ENCODE data around the gene SLC10A3. TPM values are rescaled to one million over a fixed set of nuclear protein-coding genes. Genes with fewer than 3 reads are reported as not detected.
A peak's percentile ranks its signal among the peaks of the same experiment; 100 is the strongest.

The SLC10A3 gene
- total and polyA plus RNA-seq, 4 experiments from 2014 or later: 22.5 to 62.3 (median 42.6) TPM

DNA sequence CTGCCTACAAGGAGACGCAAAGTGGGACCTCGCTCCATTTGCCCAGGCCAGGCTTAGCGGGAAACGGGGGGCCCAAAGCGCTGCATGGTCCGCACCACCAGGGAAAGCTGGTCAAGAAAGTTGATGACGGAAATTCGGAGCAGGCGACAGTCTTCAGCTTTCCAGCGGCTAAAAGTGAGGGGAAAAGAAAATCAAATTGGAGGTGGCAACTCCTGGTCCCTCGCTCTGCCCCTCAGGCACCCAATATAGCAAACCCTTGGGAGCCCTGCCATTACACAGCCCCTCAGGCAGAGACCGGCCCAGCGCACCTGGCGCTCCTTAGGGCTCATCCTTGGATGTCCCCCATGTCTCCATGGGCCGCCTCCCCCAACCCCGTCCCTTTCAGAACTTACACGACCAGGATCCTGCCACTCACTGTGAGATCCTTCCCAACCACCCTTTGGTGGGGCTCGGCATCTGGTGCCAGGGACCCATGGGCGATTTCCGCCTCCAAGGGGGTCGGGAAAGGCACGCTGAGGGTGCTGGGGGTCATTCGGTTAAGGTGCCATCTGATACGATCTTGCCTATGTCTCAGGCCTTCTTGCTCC is 12.4 kb downstream of the SLC10A3 start:
- ChIA-PET POLR2A (ENCODE audit: partially characterized antibody) (interaction anchor here (0.8 to 3.9 kb wide), 13 partner anchors 8 to 109 kb away, joined by 3 to 29 read pairs (median 4); partner anchors contain the start of genes ATP6AP1, IKBKG, PLXNA3 and RPL10), CTCF (ENCODE audit: partially characterized antibody) (no interaction called here)
- Histone ChIP-seq H3K27ac (ENCODE audit: low read depth, low read length) (peak overlapping the region; percentile 76), H3K36me3 (ENCODE audit: insufficient read depth, low read length) (no peaks in the 10 kb centered on the region), H3K4me1 (ENCODE audit: insufficient read depth, low read length) (peaks cover 20% of the 10 kb centered on the region), H3K27me3 (ENCODE audit: insufficient read depth, low read length) (no peaks in the 10 kb centered on the region), H3K9me3 (ENCODE audit: control insufficient read depth in 1 of 2, low read length in 2 of 2) (no peaks in the 10 kb centered on the region), H3K4me3 (ENCODE audit: low read length in 2 of 2) (peak overlapping the region in 1 of 2 donors; percentile 55)
- Mint-ChIP-seq H3K4me1 (peaks cover 5 to 23% (median 10%) of the 10 kb centered on the region in 4 donors), H3K27me3 (no peaks in the 10 kb centered on the region), H3K9me3 (no peaks in the 10 kb centered on the region), H3K4me3 (peak overlapping the region; percentile 76 to 87 (median 83)), H3K36me3 (peaks cover 0 to 7% of the 10 kb centered on the region in 2 donors), H3K27ac (peak overlapping the region; percentile 82 to 91 (median 88))
- intact Hi-C loops (cut with micrococcal nuclease): loop anchor here (2.0 to 10.0 kb wide), 3 partner anchors 21 to 63 kb away; partner anchors contain the start of genes FAM50A and TAFAZZIN
- no peak for DNase-seq

DNA sequence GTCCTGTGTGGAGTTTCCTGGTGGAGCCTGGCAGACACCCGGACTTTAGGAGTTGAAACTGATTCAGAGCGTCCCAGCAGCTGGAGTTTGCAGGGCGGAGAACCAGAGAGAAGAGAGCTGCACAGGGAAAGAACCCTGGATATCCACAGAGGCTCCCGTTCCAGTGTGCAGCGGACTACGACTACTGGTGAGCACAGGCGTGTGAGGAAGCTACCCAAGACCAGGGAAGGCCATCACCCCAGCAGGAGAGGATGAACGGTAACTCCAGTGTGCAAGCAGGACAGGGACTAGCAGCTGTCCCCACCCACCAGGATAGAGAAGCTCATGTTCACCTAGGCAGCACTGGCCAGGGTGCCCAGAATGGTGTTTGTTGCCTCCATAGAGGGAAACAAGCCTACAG is 13.6 kb downstream of the SLC10A3 start:
- H3K36me3 ChIP-seq (ENCODE audit: insufficient read depth, low read length): peaks cover under 1% of the 10 kb centered on the region
- no peak overlapping the region for H3K27ac ChIP-seq (ENCODE audit: low read depth, low read length)
- Mint-ChIP-seq H3K27me3 (no peaks in the 10 kb centered on the region), H3K4me3 (peak overlapping the region in 2 of 8 donors; percentile 35 to 41), H3K4me1 (peaks cover 5 to 19% (median 10%) of the 10 kb centered on the region in 4 donors), H3K27ac (peak overlapping the region in 3 of 7 donors; percentile 21 to 70 (median 37)), H3K36me3 (peaks cover 0 to 10% of the 10 kb centered on the region in 2 donors), H3K9me3 (no peaks in the 10 kb centered on the region)
- intact Hi-C loops (cut with micrococcal nuclease): loop anchor here (5.0 to 10.0 kb wide), 2 partner anchors 35 to 62 kb away; partner anchors contain the start of genes FAM50A and TAFAZZIN
- H3K9me3 ChIP-seq (ENCODE audit: control insufficient read depth in 1 of 2, low read length in 2 of 2): no peaks in the 10 kb centered on the region
- no peak overlapping the region for H3K4me3 ChIP-seq (ENCODE audit: low read length in 2 of 2)
- no peak for DNase-seq
- CTCF ChIA-PET (ENCODE audit: partially characterized antibody): interaction anchor here (0.8 to 1.4 kb wide), 2 partner anchors 10 to 50 kb away, joined by 3 to 4 read pairs; no protein-coding TSS in a partner anchor
- POLR2A ChIA-PET (ENCODE audit: partially characterized antibody): interaction anchor here (0.8 to 3.9 kb wide), 9 partner anchors 8 to 108 kb away, joined by 3 to 29 read pairs (median 6); partner anchors contain the start of genes IKBKG, PLXNA3, RPL10 and SLC10A3
- H3K27me3 ChIP-seq (ENCODE audit: insufficient read depth, low read length): no peaks in the 10 kb centered on the region
- peaks cover 20% of the 10 kb centered on the region for H3K4me1 ChIP-seq (ENCODE audit: insufficient read depth, low read length)

DNA sequence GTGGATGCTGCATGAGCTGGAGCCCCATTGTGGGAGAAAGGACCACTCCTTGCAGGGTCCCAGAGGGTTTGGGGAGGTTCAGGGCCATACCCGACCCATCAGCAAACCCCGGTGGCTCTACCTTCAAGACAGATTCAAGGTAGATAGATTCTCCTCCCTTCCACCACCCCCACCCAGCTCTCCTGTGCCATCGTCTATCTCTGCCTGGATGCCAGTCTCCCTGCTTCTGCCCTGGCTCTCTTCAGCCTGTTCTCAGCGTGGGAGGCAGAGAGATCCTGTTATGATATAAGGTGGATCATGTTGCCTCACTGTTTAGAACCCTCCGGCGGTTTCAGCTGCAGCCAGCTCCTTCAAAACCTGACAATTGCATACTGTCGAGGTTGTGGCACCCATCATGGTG is 16.7 kb downstream of the SLC10A3 start:
- H3K4me1 Mint-ChIP-seq: peaks cover 2 to 14% (median 4%) of the 10 kb centered on the region in 4 donors
- H3K27ac Mint-ChIP-seq: no peak overlapping the region
- Histone ChIP-seq H3K9me3 (ENCODE audit: control insufficient read depth in 1 of 2, low read length in 2 of 2) (no peaks in the 10 kb centered on the region), H3K36me3 (ENCODE audit: insufficient read depth, low read length) (peaks cover 5% of the 10 kb centered on the region), H3K4me1 (ENCODE audit: insufficient read depth, low read length) (peaks cover 12% of the 10 kb centered on the region), H3K27me3 (ENCODE audit: insufficient read depth, low read length) (no peaks in the 10 kb centered on the region), H3K4me3 (ENCODE audit: low read length in 2 of 2) (no peak overlapping the region), H3K27ac (ENCODE audit: low read depth, low read length) (no peak overlapping the region)
- peaks cover 0 to 14% of the 10 kb centered on the region in 2 donors for H3K36me3 Mint-ChIP-seq
- H3K9me3 Mint-ChIP-seq: no peaks in the 10 kb centered on the region
- H3K4me3 Mint-ChIP-seq: no peak overlapping the region
- POLR2A ChIA-PET (ENCODE audit: partially characterized antibody): interaction anchor here (0.8 to 0.9 kb wide), 2 partner anchors 17 to 28 kb away, joined by 3 to 4 read pairs; partner anchors contain the start of gene SLC10A3
- intact Hi-C loops (cut with micrococcal nuclease): loop anchor here (10.0 kb wide), 1 partner anchor 59 kb away; the partner anchor contains the start of gene TAFAZZIN
- DNase-seq: no peak
- no peaks in the 10 kb centered on the region for H3K27me3 Mint-ChIP-seq
- CTCF ChIA-PET (ENCODE audit: partially characterized antibody): no interaction called here

DNA sequence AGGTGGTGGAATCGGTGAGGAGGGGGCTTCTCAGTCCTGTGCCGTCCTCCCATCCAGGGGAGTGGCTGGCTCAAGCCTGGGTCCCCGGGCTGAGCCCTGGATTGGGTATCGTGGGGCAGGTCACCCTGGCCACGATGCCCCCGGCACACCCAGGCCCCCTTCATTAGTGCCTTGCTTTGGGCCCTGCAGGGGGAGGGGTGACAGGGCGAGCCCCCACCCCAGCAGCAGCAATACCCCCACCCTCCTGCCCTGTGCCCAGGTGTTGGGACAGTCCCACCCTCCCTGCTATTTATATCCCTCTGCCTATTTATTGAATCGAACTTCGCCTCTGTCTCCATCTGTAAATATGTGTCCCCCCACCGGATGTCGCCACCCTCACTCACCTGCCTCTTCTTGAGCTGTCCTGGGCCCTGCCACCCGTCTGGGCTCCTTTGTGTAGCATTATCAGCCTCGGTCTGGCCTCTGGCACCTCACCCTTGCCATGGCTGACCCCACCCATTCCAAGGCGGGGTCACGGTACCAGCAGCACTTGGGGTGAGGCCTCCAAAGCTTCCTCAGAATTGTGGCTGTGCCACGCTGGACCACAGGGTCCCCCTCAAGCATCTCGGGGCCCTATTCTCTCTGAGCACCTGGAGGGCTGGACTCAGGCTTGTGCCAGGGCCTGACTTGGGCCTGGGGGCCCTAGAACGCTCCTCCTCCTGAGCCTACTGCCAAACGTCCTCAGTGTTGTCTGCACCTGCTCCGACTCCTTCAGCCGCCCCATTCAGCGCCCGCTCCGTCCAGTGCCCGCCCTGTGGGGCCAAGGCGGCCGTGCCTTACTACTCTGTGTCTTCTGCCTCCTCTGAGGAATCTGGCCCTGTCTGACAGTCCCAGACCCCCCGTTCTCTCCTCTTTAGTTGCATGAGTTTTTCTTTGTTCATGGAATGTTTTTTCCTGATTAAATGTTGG is 17.5 kb downstream of the SLC10A3 start:
- Mint-ChIP-seq H3K27ac (peak overlapping the region in 4 of 7 donors; percentile 7 to 61 (median 40)), H3K4me3 (no peak overlapping the region), H3K9me3 (no peaks in the 10 kb centered on the region), H3K36me3 (peaks cover 0 to 15% of the 10 kb centered on the region in 2 donors), H3K27me3 (no peaks in the 10 kb centered on the region), H3K4me1 (peaks cover 0 to 14% (median 4%) of the 10 kb centered on the region in 4 donors)
- Histone ChIP-seq H3K9me3 (ENCODE audit: control insufficient read depth in 1 of 2, low read length in 2 of 2) (no peaks in the 10 kb centered on the region), H3K36me3 (ENCODE audit: insufficient read depth, low read length) (peaks cover 5% of the 10 kb centered on the region), H3K27ac (ENCODE audit: low read depth, low read length) (no peak overlapping the region), H3K4me3 (ENCODE audit: low read length in 2 of 2) (no peak overlapping the region), H3K27me3 (ENCODE audit: insufficient read depth, low read length) (no peaks in the 10 kb centered on the region), H3K4me1 (ENCODE audit: insufficient read depth, low read length) (peaks cover 8% of the 10 kb centered on the region)
- no peak for DNase-seq
- CTCF ChIA-PET (ENCODE audit: partially characterized antibody): interaction anchor here (1.0 to 1.3 kb wide), 2 partner anchors 12 to 54 kb away, joined by 3 read pairs; no protein-coding TSS in a partner anchor
- intact Hi-C loops (cut with micrococcal nuclease): loop anchor here (10.0 kb wide), 1 partner anchor 58 kb away; the partner anchor contains the start of gene TAFAZZIN
- POLR2A ChIA-PET (ENCODE audit: partially characterized antibody): interaction anchor here (0.9 to 1.2 kb wide), 2 partner anchors 14 to 27 kb away, joined by 3 to 4 read pairs; no protein-coding TSS in a partner anchor

DNA sequence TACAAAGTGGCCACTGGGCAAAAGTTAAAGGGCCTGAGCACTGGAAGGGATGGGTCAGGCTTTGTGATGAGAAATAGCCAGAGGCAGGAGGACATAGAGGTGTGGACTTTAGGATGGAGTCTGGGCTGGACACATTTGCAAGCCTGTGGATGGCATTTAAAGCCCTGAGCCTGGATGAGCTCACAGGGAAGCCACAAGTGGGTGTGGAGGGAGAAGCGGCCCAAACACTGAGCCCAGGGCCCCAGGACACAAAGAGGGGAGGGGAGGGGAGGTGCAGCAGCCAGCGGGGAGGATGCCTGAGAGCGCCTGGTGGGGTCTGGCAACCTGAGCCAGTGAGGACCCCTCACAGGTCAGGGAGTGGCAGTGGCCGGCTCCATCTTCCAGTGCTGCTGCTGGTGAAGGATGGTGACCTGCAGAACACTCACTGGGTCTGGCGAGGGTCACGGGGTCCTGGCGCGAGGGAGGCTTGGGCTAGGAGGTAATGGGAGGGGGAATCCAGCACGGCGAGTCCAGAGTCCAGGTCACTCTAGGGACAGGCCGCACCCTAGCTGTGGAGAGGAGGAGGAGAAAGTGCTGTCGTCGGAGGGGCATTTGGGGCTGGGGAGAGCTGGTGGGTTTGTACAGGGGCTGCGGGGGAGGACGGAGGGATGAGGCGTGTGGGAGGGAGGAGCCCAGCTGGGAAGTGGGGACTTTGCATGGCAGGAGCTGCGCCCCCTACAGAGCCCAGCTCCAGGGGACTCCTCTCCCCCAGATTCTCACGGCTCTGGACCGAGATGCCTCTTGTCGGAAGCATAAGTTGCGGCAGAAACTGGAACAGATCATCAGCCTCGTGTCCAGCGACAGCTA is 18.4 kb downstream of the SLC10A3 start:
- Mint-ChIP-seq H3K9me3 (no peaks in the 10 kb centered on the region), H3K27me3 (no peaks in the 10 kb centered on the region), H3K27ac (no peak overlapping the region), H3K36me3 (peaks cover 0 to 15% of the 10 kb centered on the region in 2 donors), H3K4me3 (no peak overlapping the region), H3K4me1 (peaks cover 0 to 8% (median 0%) of the 10 kb centered on the region in 4 donors)
- H3K27ac ChIP-seq (ENCODE audit: low read depth, low read length): no peak overlapping the region
- intact Hi-C loops (cut with micrococcal nuclease): loop anchor here (10.0 kb wide), 1 partner anchor 57 kb away; the partner anchor contains the start of gene TAFAZZIN
- H3K9me3 ChIP-seq (ENCODE audit: control insufficient read depth in 1 of 2, low read length in 2 of 2): no peaks in the 10 kb centered on the region
- no peaks in the 10 kb centered on the region for H3K27me3 ChIP-seq (ENCODE audit: insufficient read depth, low read length)
- H3K4me1 ChIP-seq (ENCODE audit: insufficient read depth, low read length): no peaks in the 10 kb centered on the region
- DNase-seq: no peak
- no peak overlapping the region for H3K4me3 ChIP-seq (ENCODE audit: low read length in 2 of 2)
- ChIA-PET CTCF (ENCODE audit: partially characterized antibody) (interaction anchor here (1.0 to 1.3 kb wide), 2 partner anchors 12 to 55 kb away, joined by 3 read pairs; no protein-coding TSS in a partner anchor), POLR2A (ENCODE audit: partially characterized antibody) (interaction anchor here (1.2 kb wide), 1 partner anchor 13 kb away, joined by 3 read pairs; no protein-coding TSS in a partner anchor)
- H3K36me3 ChIP-seq (ENCODE audit: insufficient read depth, low read length): peaks cover 5% of the 10 kb centered on the region

DNA sequence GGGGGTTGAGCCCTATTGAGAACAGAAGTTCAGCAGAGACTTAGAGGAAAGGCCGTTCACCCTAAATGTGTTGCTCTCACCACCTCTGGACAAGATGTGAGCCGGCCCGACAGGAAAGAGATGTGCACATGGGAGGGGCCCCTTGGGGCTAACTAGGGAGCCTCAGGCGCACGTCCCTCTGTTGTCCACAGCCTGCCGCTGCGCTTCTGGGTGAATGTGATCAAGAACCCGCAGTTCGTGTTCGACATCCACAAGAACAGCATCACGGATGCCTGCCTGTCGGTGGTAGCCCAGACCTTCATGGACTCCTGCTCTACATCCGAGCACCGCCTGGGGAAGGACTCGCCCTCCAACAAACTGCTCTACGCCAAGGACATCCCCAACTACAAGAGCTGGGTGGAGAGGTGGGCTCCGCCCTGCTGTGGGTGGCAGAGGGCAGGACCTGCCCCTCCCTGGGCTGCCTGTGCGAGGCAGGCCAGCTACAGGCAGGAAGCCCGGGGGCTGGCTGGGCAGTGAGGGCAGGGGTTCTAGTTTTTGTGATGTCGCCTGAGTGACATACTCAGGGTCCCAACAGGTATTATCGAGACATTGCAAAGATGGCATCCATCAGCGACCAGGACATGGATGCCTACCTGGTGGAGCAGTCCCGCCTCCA is 19.4 kb downstream of the SLC10A3 start:
- H3K27ac Mint-ChIP-seq: no peak overlapping the region
- Histone ChIP-seq H3K27ac (ENCODE audit: low read depth, low read length) (no peak overlapping the region), H3K27me3 (ENCODE audit: insufficient read depth, low read length) (no peaks in the 10 kb centered on the region), H3K4me1 (ENCODE audit: insufficient read depth, low read length) (no peaks in the 10 kb centered on the region), H3K9me3 (ENCODE audit: control insufficient read depth in 1 of 2, low read length in 2 of 2) (no peaks in the 10 kb centered on the region), H3K36me3 (ENCODE audit: insufficient read depth, low read length) (peaks cover 5% of the 10 kb centered on the region), H3K4me3 (ENCODE audit: low read length in 2 of 2) (no peak overlapping the region)
- no peak for DNase-seq
- H3K27me3 Mint-ChIP-seq: no peaks in the 10 kb centered on the region
- peaks cover 0 to 4% (median 0%) of the 10 kb centered on the region in 4 donors for H3K4me1 Mint-ChIP-seq
- intact Hi-C loops (cut with micrococcal nuclease): loop anchor here (10.0 kb wide), 1 partner anchor 56 kb away; the partner anchor contains the start of gene TAFAZZIN
- ChIA-PET POLR2A (ENCODE audit: partially characterized antibody) (no interaction called here), CTCF (ENCODE audit: partially characterized antibody) (no interaction called here)
- peaks cover 0 to 15% of the 10 kb centered on the region in 2 donors for H3K36me3 Mint-ChIP-seq
- H3K4me3 Mint-ChIP-seq: no peak overlapping the region
- H3K9me3 Mint-ChIP-seq: no peaks in the 10 kb centered on the region
